Ovary (tissue), 9 donors: ENCODE results near the gene CLDN15. TPM values are rescaled to one million over a fixed set of nuclear protein-coding genes. Genes with fewer than 3 reads are reported as not detected.

Source experiments
- DNase-seq, 5 donors: peaks; one replicate each; pipeline ENCODE4 v3.0.0-alpha.2; 2019 to 2020
- H3K27ac ChIP-seq, 2 donors: fragments of 200-600 bp; one replicate each; pipeline versions ENCODE4 v1.5.1 to v1.8.0; 2019 to 2022
- H3K27me3 ChIP-seq: fragments of 200-600 bp; one replicate; pipeline ENCODE4 v1.8.0; 2022
- H3K36me3 ChIP-seq: fragments of 200-600 bp; sonication (generic); one replicate; pipeline ENCODE4 v1.5.1; 2019
- H3K4me1 ChIP-seq: one replicate; pipeline ENCODE4 v1.8.1; 2013; ENCODE audit warnings: mild to moderate bottlenecking, moderate library complexity; ENCODE audit not compliant: insufficient read depth
- H3K4me3 ChIP-seq: fragments of 200-600 bp; sonication (generic); one replicate; pipeline ENCODE4 v1.5.1; 2017
- H3K9me3 ChIP-seq, 2 donors: fragments of 200-600 bp in 1 of 2; sonication (generic) in 1 of 2; one replicate each; pipeline versions ENCODE4 v1.5.1 to v1.8.1; 2013 to 2019; ENCODE audit warnings: mild to moderate bottlenecking in 1 of 2, moderate library complexity in 1 of 2
- CTCF ChIP-seq, 3 donors: fragments of 450-650 bp in 2 of 3; fragments of 200-600 bp in 1 of 3; IDR thresholded peaks; one replicate each; pipeline versions ENCODE4 v1.5.1 to v1.8.0; 2016 to 2022; ENCODE audit warnings: antibody characterized with exemption in 3 of 3, mild to moderate bottlenecking in 1 of 3
- EP300 ChIP-seq: sonication (generic); formaldehyde crosslinking; IDR thresholded peaks from one replicate; pipeline ENCODE4 v1.6.1; 2017; ENCODE audit warnings: antibody characterized with exemption
- POLR2A ChIP-seq: fragments of 450-650 bp; IDR thresholded peaks from one replicate; pipeline ENCODE4 v1.6.1; 2017; ENCODE audit warnings: antibody characterized with exemption, mild to moderate bottlenecking, moderate library complexity
- WGBS, 3 donors: extraction: QIAGEN DNeasy Blood & Tissue Kit in 1 of 3; methylation state at CpG; one replicate each; pipeline versions ENCODE4 v1.1.5 to v1.1.7; 2013 to 2017; 5-methylcytosine and 5-hydroxymethylcytosine counted together
- intact Hi-C, 4 donors: fragments of 100-400 bp; cut with DNase I; formaldehyde crosslinking; loops; one replicate each; pipeline versions ENCODE4 v1.11.0 to v1.15.1; 2022 to 2023
- polyA plus RNA-seq, 2 donors: library from polyadenylated mRNA; stranded (reverse); fragments of 200-250 nt in 1 of 2; fragments of 350-450 nt in 1 of 2; fragmentation: Illumina TruSeq in 1 of 2; extraction: RNeasy Lipid Tissue Mini Kit (QIAGEN cat#74804) in 1 of 2; gene quantifications; one replicate each; pipeline ENCODE4 v1.2.3, GENCODE V29; 2013 to 2014
- total RNA-seq, 7 donors: library from RNA; depleted of rRNA in 2 of 7; stranded (reverse); fragments of >200 nt in 2 of 7; fragmentation: NEBNext Ultra II Directional in 3 of 7; extraction: Animal tissue kit (Norgen Biotek cat#: 25700) in 3 of 7; gene quantifications; one replicate each; pipeline versions ENCODE4 v1.1.0 to v1.2.4, GENCODE V29; 2016 to 2023
- donor health status: DM: no; HTN: no; CAD: no; lungs with moderate emphysema.
- donor health status: DM: no; HTN: no; CAD: no.
- donor health status: Bipolar disorder and iron deficiency.
- donor health status: DM: yes; HTN: yes; CAD: no.
- donor health status: DM: no; HTN: no; CAD: no.
- donor health status: DM: yes; HTN: yes; CAD: no.

Gene CLDN15
- total and polyA plus RNA-seq, 9 donors = 3.6 to 225 (median 11.7) TPM

- no peaks in the 10 kb centered on the region for H3K9me3 ChIP-seq
- WGBS, 3 donors = 56 to 71% (median 57%) methylated on average over 14 of the region's 14 CpGs
- no peaks in the 10 kb centered on the region for H3K36me3 ChIP-seq
- no peak overlapping the region for H3K27ac ChIP-seq
- H3K4me3 ChIP-seq = no peak overlapping the region
- DNase-seq = no peak
- TF ChIP-seq POLR2A (no peak), CTCF (IDR thresholded peaks at IDR 0.05) (no peak), EP300 (no peak)
- H3K4me1 ChIP-seq = no peaks in the 10 kb centered on the region
- intact Hi-C loops = no loop called here
- peaks cover 4% of the 10 kb centered on the region for H3K27me3 ChIP-seq
Measured at GRCh38 chr7:101198476-101198875, 39.1 kb downstream of the CLDN15 start.

- no peaks in the 10 kb centered on the region for H3K36me3 ChIP-seq
Measured at GRCh38 chr7:101197991-101198390, 39.6 kb downstream of the CLDN15 start.

GRCh38 chr7:101195884-101196283 lies 41.7 kb downstream of the CLDN15 start:
- intact Hi-C loops = no loop called here
- H3K27me3 ChIP-seq = no peaks in the 10 kb centered on the region
- TF ChIP-seq CTCF (IDR thresholded peaks at IDR 0.05) = no peak
- no peak for TF ChIP-seq EP300
- no peak for TF ChIP-seq POLR2A

More at GRCh38 chr7:101197991-101198390, 39.6 kb downstream of the CLDN15 start:
- TF ChIP-seq POLR2A (no peak), EP300 (no peak), CTCF (IDR thresholded peaks at IDR 0.05) (no peak)
- Histone ChIP-seq H3K27ac (no peak overlapping the region), H3K4me1 (no peaks in the 10 kb centered on the region), H3K9me3 (no peaks in the 10 kb centered on the region), H3K4me3 (no peak overlapping the region), H3K27me3 (peaks cover 4% of the 10 kb centered on the region)
- no peak for DNase-seq
- intact Hi-C loops = no loop called here
- 62 to 79% (median 73%) methylated on average over 21 of the region's 21 CpGs for WGBS, 3 donors

GRCh38 chr7:101189109-101189508 lies 48.5 kb downstream of the CLDN15 start:
- no peaks in the 10 kb centered on the region for H3K4me1 ChIP-seq

More at GRCh38 chr7:101195884-101196283, 41.7 kb downstream of the CLDN15 start:
- no peaks in the 10 kb centered on the region for H3K9me3 ChIP-seq
- 83 to 88% (median 85%) methylated on average over 17 of the region's 17 CpGs for WGBS, 3 donors
- no peak overlapping the region for H3K4me3 ChIP-seq
- H3K4me1 ChIP-seq = no peaks in the 10 kb centered on the region
- no peak overlapping the region for H3K27ac ChIP-seq
- H3K36me3 ChIP-seq = no peaks in the 10 kb centered on the region
- DNase-seq = no peak

More at GRCh38 chr7:101189109-101189508, 48.5 kb downstream of the CLDN15 start:
- Histone ChIP-seq H3K4me3 (no peak overlapping the region), H3K36me3 (no peaks in the 10 kb centered on the region), H3K9me3 (no peaks in the 10 kb centered on the region), H3K27ac (no peak overlapping the region), H3K27me3 (no peaks in the 10 kb centered on the region)
- 71 to 80% (median 78%) methylated on average over 8 of the region's 8 CpGs for WGBS, 3 donors
- no peak for DNase-seq
- TF ChIP-seq EP300 = no peak
- no peak for TF ChIP-seq POLR2A
- no peak for TF ChIP-seq CTCF (IDR thresholded peaks at IDR 0.05)
- intact Hi-C loops = no loop called here
